ENCODE measurements around the gene THSD4.

The THSD4 gene

DNA sequence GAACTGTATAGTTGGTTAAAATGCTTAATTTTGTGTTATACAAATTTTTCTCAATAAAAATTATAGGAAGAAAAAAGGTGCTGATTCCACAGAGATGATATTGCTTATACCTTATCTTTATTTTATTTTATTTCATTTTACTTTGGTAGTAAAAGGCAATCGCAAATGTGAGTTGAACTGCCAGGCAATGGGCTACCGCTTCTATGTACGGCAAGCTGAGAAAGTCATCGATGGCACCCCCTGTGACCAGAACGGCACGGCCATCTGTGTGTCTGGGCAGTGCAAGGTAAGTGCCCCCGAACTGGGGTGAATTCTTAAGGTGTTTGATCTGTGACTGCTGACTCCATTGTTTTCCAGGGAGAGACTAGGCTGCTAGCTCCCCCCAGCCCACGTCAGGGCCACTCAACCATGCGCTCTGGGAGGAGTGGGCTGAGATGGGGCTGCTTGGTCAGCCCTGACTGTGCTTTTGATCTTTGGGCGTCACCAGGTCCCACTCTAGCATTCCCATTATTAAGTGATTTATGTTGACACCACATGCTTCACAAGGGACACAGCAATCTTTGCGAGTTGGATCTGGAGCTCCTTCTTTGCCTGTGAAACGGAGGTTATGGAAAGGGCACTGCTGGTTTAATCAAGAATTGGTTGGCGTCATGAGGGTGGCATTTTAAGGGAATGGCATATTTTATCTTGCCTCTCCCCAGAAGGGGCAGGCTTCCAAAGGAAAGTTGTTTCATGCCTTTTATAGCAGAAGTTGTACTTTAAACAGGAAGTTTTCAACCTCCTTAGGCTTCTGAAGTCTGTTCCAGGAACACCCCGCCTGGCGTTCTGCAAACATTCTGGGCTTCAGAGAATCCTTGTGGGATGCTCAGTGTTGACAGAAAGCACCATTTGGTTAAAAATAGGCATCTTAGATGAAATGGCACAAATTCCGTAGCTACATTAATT is 296.5 kb downstream of the THSD4 start:
- Histone ChIP-seq H3K9ac (ENCODE audit: low read depth, low read length) (no peak overlapping the region), H3K36me3 (ENCODE audit: insufficient read depth, low read length) (no peaks in the 10 kb centered on the region), H3K4me2 (ENCODE audit: low read length) (no peak overlapping the region), H3K27me3 (ENCODE audit: control insufficient read depth, insufficient read depth, low read length) (no peaks in the 10 kb centered on the region), H3K4me1 (ENCODE audit: control insufficient read depth, insufficient read depth, low read length) (no peaks in the 10 kb centered on the region), H3K9me3 (replicated peaks; ENCODE audit: low read length) (no peaks in the 10 kb centered on the region), H3K4me3 (ENCODE audit: low read length) (no peak overlapping the region)

DNA sequence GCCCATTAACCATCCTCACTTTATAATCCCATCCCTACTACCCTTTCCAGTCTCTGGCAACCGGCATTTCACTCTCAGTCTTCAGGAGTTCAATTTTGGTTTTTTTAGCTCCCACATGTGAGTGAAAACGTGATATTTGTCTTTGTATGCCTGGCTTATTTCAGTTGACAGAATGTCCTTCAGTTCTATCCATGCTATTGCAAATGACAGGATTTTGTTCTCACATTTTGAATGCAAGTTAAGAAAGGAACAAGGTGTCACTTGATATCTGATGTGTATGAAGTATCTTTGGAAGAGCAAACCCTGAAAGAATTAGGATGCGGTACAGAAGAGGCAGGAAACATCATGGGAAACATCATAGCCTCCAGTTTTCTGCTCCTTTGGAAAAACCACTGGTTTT is 298.1 kb downstream of the THSD4 start:
- Histone ChIP-seq H3K9me3 (replicated peaks; ENCODE audit: low read length) (no peaks in the 10 kb centered on the region), H3K4me1 (ENCODE audit: control insufficient read depth, insufficient read depth, low read length) (no peaks in the 10 kb centered on the region), H3K4me2 (ENCODE audit: low read length) (no peak overlapping the region), H3K4me3 (ENCODE audit: low read length) (no peak overlapping the region), H3K36me3 (ENCODE audit: insufficient read depth, low read length) (no peaks in the 10 kb centered on the region), H3K9ac (ENCODE audit: low read depth, low read length) (no peak overlapping the region), H3K27me3 (ENCODE audit: control insufficient read depth, insufficient read depth, low read length) (no peaks in the 10 kb centered on the region)

DNA sequence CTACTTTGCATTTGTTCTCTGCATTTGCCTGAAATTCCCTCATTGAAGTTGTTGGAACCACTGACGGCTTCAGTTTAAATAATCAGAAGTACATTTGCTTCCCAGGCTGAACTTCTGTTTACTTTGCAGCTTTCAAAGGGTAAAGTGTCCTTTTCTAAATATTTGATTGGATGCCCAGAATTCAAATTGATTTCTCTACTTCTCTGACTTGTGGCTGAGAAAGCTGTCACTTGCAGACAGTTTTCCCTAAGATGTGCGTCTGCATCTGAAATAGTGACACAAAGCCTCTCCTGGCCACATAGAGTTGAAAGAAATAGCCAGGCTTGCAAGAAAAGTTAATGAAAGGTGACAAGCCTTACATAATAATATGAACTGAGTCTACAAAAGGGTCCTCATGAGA is 299.6 kb downstream of the THSD4 start:
- no peaks in the 10 kb centered on the region for H3K4me1 ChIP-seq (ENCODE audit: control insufficient read depth, insufficient read depth, low read length)
- no peaks in the 10 kb centered on the region for H3K9me3 ChIP-seq (replicated peaks; ENCODE audit: low read length)
- no peak overlapping the region for H3K4me2 ChIP-seq (ENCODE audit: low read length)
- H3K36me3 ChIP-seq (ENCODE audit: insufficient read depth, low read length) = no peaks in the 10 kb centered on the region
- no peak overlapping the region for H3K9ac ChIP-seq (ENCODE audit: low read depth, low read length)
- no peak overlapping the region for H3K4me3 ChIP-seq (ENCODE audit: low read length)
- H3K27me3 ChIP-seq (ENCODE audit: control insufficient read depth, insufficient read depth, low read length) = no peaks in the 10 kb centered on the region

DNA sequence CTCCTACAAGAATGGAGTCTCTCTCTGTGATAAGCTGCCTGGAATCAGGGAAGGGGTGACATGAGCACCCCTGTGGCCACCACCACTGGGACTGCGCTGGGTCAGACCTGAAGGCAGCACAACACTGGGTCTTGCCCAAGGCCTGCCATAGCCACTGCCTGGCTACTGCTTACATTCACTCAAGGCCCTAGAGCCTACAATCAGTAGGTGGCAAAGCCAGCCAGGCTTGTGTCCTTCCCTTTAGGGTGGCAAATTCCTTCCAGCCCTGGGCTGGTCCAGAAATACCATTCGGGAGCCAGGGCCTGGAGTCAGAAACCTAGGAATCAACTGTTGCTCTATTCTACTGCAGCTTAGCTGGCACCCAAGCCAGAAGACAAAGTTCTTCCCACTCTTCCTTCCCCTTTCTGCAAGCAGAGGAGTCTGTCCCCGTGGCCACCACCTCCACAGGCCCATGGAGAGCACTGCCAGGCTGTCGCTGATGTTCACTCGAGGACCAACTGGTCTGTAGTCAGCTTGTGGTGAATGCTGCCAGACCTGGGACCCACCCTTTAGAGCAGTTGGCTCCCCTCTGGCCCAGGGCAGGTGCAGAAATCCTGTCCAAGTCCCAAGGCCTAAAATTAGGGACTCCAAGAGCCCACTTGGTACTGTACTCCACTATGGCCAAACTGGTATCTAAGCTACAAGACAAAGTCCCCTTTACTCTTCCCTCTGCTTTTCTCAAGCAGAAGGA is 307.4 kb downstream of the THSD4 start:
- H3K4me3 ChIP-seq (ENCODE audit: low read length) = no peak overlapping the region
- no peaks in the 10 kb centered on the region for H3K4me1 ChIP-seq (ENCODE audit: control insufficient read depth, insufficient read depth, low read length)
- no peaks in the 10 kb centered on the region for H3K27me3 ChIP-seq (ENCODE audit: control insufficient read depth, insufficient read depth, low read length)
- no peak overlapping the region for H3K4me2 ChIP-seq (ENCODE audit: low read length)
- H3K9ac ChIP-seq (ENCODE audit: low read depth, low read length) = no peak overlapping the region
- H3K36me3 ChIP-seq (ENCODE audit: insufficient read depth, low read length) = no peaks in the 10 kb centered on the region
- H3K9me3 ChIP-seq (replicated peaks; ENCODE audit: low read length) = no peaks in the 10 kb centered on the region

DNA sequence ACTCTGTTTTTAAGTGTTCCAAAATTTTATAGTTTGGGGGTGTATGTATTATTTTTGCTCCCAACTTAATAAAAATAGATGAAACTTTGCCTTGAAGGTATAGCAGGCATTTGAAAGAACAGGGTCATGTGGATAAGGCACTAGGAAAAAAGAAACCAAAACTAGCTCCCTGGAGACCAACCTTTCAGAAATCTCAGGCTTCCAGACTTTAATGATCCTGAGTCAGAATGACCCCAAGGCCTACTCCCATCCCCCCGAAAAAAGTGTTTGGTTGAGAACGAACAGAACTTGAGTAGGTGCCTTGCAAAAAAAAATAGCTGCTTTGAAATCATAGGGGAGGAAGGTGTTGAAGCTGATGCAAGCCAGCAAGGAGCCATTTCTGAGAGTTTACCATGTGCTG is 309.5 kb downstream of the THSD4 start:
- no peak overlapping the region for H3K4me3 ChIP-seq (ENCODE audit: low read length)
- H3K4me1 ChIP-seq (ENCODE audit: control insufficient read depth, insufficient read depth, low read length) = no peaks in the 10 kb centered on the region
- H3K4me2 ChIP-seq (ENCODE audit: low read length) = no peak overlapping the region
- H3K36me3 ChIP-seq (ENCODE audit: insufficient read depth, low read length) = no peaks in the 10 kb centered on the region
- H3K9me3 ChIP-seq (replicated peaks; ENCODE audit: low read length) = no peaks in the 10 kb centered on the region
- no peaks in the 10 kb centered on the region for H3K27me3 ChIP-seq (ENCODE audit: control insufficient read depth, insufficient read depth, low read length)
- H3K9ac ChIP-seq (ENCODE audit: low read depth, low read length) = no peak overlapping the region

DNA sequence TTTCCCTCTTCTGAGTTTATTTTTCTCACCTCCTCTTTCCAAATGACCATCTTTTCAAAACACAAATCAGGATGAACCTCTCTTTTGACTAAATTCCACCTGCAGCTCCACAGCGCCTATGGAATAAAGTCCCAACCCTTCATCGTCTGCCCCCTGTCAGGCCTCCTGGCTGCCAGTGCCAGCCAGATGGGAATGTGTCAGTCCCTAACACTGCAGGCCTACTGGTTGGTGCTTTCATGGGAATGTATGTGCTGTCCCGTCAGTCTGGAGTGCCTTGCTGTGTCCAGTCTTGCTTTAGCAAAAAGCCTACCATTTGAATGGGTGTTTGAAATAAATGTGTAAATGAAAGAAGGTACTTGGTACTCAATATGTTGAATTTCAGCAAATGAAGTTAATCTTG is 310.1 kb downstream of the THSD4 start:
- Histone ChIP-seq H3K4me3 (ENCODE audit: low read length) (no peak overlapping the region), H3K4me2 (ENCODE audit: low read length) (no peak overlapping the region), H3K9ac (ENCODE audit: low read depth, low read length) (no peak overlapping the region), H3K27me3 (ENCODE audit: control insufficient read depth, insufficient read depth, low read length) (no peaks in the 10 kb centered on the region), H3K9me3 (replicated peaks; ENCODE audit: low read length) (no peaks in the 10 kb centered on the region), H3K4me1 (ENCODE audit: control insufficient read depth, insufficient read depth, low read length) (no peaks in the 10 kb centered on the region), H3K36me3 (ENCODE audit: insufficient read depth, low read length) (no peaks in the 10 kb centered on the region)

DNA sequence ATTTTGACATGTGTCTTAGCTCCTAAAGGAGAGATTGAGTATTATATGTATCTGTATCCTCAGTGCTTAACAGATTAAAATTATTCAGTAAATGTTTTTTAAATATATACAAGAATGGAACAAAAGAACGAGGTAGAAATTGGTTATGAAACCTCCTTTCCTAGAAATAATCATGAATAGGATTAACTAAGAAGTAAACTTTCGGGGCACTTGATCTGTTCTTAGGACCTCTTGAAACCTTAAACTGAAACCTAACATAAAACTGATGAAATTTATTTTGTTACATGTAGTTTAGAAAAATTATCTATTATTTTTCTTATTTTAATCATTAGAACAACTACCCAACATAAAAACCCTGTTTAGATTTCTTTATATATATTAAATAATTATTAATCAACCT is 311.5 kb downstream of the THSD4 start:
- H3K4me2 ChIP-seq (ENCODE audit: low read length) = no peak overlapping the region
- no peak overlapping the region for H3K4me3 ChIP-seq (ENCODE audit: low read length)
- H3K9ac ChIP-seq (ENCODE audit: low read depth, low read length) = no peak overlapping the region
- no peaks in the 10 kb centered on the region for H3K27me3 ChIP-seq (ENCODE audit: control insufficient read depth, insufficient read depth, low read length)
- H3K36me3 ChIP-seq (ENCODE audit: insufficient read depth, low read length) = no peaks in the 10 kb centered on the region
- H3K9me3 ChIP-seq (replicated peaks; ENCODE audit: low read length) = no peaks in the 10 kb centered on the region
- no peaks in the 10 kb centered on the region for H3K4me1 ChIP-seq (ENCODE audit: control insufficient read depth, insufficient read depth, low read length)

DNA sequence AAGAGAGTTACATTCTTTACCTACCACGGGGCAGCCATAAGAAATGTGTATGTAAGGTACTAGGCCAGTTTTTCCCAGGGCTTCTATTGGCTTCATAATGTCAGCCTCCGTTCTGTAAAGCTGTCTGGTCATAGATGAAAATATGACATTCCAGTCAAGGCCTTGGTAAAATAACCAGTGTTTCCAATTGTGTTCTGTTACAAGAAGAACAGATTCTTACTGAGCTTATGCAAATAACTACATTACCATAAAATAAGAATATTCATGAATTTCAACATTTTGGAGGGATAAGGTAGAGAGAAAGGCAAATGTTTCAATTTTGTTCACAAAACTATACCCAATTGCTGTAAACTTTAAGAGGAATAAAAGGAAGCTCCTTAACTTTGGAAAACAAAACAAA is 315.5 kb downstream of the THSD4 start:
- Histone ChIP-seq H3K4me1 (ENCODE audit: control insufficient read depth, insufficient read depth, low read length) (no peaks in the 10 kb centered on the region), H3K4me3 (ENCODE audit: low read length) (no peak overlapping the region), H3K27me3 (ENCODE audit: control insufficient read depth, insufficient read depth, low read length) (no peaks in the 10 kb centered on the region), H3K9ac (ENCODE audit: low read depth, low read length) (no peak overlapping the region), H3K36me3 (ENCODE audit: insufficient read depth, low read length) (no peaks in the 10 kb centered on the region), H3K9me3 (replicated peaks; ENCODE audit: low read length) (no peaks in the 10 kb centered on the region), H3K4me2 (ENCODE audit: low read length) (no peak overlapping the region)

DNA sequence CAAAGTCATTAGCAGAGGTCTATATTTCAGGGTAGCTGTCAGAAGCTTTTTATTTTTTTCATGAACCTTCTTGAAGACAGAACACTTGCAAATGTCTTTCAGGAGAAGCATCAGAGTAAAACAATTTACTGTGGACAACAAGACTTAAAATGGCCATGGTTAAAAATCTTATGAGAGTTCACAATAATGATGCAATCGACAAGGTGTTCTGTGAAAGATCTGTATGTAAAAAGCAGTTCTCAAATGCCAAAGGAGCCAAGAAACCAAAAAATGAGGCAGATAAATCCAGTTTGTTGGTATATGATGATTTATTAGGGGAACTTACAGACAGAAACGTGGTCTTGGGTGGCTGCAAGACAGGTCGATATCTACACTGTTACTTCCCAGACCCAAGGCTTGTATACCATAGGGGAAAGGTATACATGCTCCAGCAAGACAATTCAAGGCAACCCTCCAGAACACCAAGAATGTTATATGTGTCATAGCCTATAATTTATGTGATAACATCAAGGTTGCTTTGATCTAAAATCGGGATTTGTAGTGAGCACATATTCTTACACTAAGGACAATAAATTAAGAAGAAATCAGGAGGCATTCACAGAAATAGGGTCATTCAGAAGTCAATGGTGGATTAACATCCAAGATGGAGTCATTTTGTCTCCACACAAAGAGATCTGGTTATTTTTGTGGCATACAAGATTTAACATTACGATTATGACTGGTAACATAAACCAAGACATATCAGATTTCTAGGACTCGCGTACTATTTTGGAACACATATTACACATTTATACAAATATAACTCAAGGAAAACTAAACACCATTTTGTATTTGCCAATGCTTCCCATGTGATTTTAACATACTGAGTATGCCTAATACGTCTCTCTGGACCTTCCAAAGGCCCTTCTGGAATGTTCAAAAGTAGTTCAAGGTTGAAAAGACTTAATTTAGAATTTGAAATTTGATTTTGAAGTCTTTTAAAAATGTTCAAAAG is 316.4 kb downstream of the THSD4 start:
- no peaks in the 10 kb centered on the region for H3K36me3 ChIP-seq (ENCODE audit: insufficient read depth, low read length)
- no peak overlapping the region for H3K4me3 ChIP-seq (ENCODE audit: low read length)
- H3K27me3 ChIP-seq (ENCODE audit: control insufficient read depth, insufficient read depth, low read length) = no peaks in the 10 kb centered on the region
- no peak overlapping the region for H3K4me2 ChIP-seq (ENCODE audit: low read length)
- no peak overlapping the region for H3K9ac ChIP-seq (ENCODE audit: low read depth, low read length)
- no peaks in the 10 kb centered on the region for H3K4me1 ChIP-seq (ENCODE audit: control insufficient read depth, insufficient read depth, low read length)
- H3K9me3 ChIP-seq (replicated peaks; ENCODE audit: low read length) = no peaks in the 10 kb centered on the region

DNA sequence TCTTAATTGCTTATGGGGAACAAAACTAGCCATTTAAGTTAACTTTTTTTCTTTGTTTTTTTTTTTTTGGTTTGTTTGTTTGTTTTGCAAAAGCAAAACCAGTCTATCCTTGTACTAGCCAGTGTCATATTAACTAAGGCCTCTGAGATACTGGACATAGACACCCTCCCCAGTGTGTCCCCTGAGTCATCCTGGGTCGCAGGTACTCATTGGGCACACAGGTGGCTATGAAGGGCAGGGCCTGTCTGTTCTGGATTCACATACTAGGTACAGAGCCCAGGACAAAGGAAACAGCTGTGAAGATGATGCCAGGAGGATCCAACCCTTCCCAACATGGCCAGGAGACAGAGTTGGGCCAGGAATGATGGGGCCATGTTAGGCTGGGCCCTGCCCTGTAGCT is 318.1 kb downstream of the THSD4 start:
- Histone ChIP-seq H3K36me3 (ENCODE audit: insufficient read depth, low read length) (no peaks in the 10 kb centered on the region), H3K4me2 (ENCODE audit: low read length) (no peak overlapping the region), H3K27me3 (ENCODE audit: control insufficient read depth, insufficient read depth, low read length) (no peaks in the 10 kb centered on the region), H3K4me3 (ENCODE audit: low read length) (no peak overlapping the region), H3K9ac (ENCODE audit: low read depth, low read length) (no peak overlapping the region), H3K4me1 (ENCODE audit: control insufficient read depth, insufficient read depth, low read length) (peaks cover 8% of the 10 kb centered on the region), H3K9me3 (replicated peaks; ENCODE audit: low read length) (no peaks in the 10 kb centered on the region)

DNA sequence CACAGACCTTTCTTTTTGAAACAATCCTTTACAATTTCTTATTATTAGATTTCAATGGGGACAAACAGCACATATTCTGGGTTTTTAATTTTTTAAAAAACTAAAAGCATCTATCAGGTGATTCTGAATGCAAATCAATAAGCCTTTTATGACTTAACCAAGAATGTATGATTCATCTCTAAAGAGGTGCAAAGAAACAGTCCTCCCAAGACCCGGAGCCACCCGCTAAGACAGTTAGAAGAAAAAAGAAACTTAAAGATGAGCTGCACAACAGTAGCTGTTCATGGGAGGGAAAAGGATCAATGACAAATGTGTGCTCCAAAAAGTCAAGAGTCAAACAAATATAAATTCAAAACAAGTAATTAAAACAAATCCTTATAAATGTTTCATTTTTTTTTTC is 319.5 kb downstream of the THSD4 start:
- Histone ChIP-seq H3K4me2 (ENCODE audit: low read length) (no peak overlapping the region), H3K27me3 (ENCODE audit: control insufficient read depth, insufficient read depth, low read length) (no peaks in the 10 kb centered on the region), H3K4me1 (ENCODE audit: control insufficient read depth, insufficient read depth, low read length) (peaks cover 12% of the 10 kb centered on the region), H3K36me3 (ENCODE audit: insufficient read depth, low read length) (no peaks in the 10 kb centered on the region), H3K9ac (ENCODE audit: low read depth, low read length) (no peak overlapping the region), H3K9me3 (replicated peaks; ENCODE audit: low read length) (no peaks in the 10 kb centered on the region), H3K4me3 (ENCODE audit: low read length) (no peak overlapping the region)

Measured in skeletal muscle satellite cell (primary cell).